HG03565 (cell line): ENCODE data around the gene EXOC3L1.

Experiments
- ATAC-seq: cut with Tn5 transposase; IDR thresholded peaks from one replicate; pipeline ENCODE4 v1.9.1; 2021; ENCODE audit warnings: mild to moderate bottlenecking, moderate library complexity; ENCODE audit not compliant: unreplicated experiment

EXOC3L1 gene, protein sequence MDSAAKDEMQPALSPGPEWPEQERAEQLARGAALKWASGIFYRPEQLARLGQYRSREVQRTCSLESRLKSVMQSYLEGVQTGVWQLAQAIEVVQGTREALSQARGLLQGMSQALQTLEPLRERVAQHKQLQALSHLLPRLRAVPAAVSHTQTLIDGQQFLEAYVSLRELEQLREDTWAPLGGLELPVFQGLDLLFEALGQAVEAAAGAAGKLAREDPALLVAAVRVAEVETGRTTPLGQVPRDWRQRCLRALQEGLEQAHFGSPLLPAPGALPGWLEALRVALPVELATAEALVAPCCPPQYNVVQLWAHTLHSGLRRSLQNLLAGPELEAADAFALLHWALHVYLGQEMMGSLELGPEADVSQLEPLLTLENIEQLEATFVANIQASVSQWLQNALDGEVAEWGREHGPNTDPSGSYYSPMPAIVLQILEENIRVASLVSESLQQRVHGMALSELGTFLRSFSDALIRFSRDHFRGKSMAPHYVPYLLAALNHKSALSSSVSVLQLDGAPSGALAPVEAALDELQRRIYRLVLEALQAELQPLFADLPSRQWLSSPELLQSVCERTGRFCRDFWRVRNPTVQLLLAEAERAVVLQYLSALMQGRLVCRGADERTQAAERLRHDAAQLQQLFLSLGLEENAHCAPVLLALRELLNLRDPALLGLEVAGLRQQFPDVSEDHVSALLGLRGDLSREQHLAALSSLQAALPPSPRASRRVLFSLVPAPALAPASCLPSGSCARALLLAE

DNA sequence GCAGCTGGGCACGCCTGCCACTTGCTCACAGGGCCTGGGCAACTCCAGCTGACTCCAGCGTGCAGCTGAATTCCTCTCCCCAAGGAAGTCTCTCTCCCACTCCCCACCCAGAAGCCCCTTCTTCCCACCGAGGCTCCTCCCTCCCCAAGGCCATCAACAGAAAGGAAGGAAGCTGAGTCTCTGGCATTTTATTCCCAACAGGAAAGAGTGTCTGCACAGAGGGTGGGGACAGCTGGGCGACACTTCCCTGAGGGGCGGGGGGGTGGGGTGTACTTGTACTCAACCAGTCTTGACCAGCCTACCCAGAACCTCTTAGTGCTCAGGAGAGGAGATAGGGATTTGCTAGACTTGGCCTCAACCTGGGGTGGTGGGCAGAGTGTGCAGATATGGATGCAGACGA is at the start of gene EXOC3L1:
Gene EXOC3L1 (minus strand): TSS at position 96 of the 400 bp plus-strand sequence. CDS start 460 bp downstream, outside the sequence.
- ATAC-seq, result no peak

DNA sequence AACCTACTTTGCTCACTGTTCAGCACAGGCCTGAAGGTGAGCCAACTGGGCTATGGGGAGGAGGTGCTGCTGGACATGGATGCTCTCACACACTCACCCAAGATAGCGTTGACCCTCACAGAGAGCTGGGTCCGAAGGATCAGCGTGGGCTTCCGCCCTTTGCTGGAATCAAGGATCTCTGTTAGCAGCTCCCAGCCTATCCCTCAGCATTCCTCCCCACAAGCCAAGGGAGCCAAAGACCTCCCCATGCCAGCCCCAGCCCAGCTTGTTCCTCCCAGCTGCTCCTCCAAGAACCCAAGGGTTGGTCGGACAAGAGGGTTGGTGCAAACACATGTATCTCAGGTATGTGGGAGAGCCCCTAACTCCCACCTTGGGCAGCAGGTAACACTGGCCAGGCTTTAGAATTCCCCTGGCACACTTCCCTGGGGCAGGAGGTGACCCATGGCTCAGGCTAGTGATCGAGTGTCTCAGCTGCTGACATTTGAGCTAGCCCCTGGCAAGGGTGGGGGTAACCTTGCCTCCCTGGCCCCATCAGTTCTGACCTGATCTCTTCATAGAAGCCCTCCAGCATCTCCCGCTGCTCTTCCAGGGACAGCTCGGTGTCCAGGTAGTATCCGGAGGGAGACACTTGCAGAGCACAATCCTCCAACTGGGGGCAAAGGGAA is 49.0 kb upstream of the EXOC3L1 start:
- ATAC-seq, result no peak

- no peak for ATAC-seq
Observed at GRCh38 chr16:67238278-67238575, 48.3 kb upstream of the EXOC3L1 start.

DNA sequence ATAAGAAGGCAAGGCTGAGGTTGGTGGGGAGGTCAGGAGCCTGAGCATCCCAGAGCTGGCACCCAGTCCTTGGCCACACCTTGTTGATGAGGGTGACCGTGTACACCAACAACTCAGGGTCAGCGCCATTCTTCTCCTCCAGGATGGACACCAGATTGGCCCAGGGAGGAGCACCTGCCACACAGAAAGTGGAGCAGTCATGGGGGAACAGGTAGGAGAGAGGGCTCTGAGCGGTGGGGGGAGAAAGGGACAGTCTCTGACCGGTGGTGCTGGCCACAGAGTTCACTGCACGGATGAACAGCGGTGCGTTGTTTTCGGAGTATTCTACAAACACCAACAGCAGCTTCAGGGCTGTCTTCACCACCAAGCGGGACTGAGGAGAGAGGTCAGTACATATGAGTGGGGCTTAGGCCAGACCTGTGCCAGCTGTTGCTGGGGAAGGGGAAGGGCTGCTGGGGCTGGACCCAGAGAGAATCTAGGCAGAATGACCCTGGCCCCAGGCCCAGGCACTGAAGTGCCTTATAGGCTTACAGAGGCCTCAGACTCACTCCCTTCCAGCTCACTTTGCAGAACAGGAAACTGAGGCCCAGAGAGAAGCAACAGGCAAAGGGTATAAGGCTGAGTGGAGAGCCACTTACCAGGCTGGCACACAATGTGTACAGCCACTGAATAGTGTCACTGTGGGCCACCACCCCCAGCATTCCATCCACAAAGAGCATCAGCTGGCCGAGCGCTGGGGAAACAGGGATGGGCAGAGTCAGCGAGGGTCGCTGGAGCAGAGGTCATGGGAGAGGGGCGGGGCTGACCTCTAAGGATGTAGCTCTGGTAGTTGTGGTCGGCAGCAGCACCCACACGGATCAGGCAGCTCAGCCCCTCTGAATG is 47.7 kb upstream of the EXOC3L1 start:
- ATAC-seq, result no peak

GRCh38 chr16:67236563-67237395 is 46.8 kb upstream of the EXOC3L1 start:
- ATAC-seq, result no peak

- ATAC-seq, result no peak
Observed at GRCh38 chr16:67235816-67236562, 46.1 kb upstream of the EXOC3L1 start.

- no peak for ATAC-seq
Observed at GRCh38 chr16:67234180-67234597, 44.3 kb upstream of the EXOC3L1 start.

DNA sequence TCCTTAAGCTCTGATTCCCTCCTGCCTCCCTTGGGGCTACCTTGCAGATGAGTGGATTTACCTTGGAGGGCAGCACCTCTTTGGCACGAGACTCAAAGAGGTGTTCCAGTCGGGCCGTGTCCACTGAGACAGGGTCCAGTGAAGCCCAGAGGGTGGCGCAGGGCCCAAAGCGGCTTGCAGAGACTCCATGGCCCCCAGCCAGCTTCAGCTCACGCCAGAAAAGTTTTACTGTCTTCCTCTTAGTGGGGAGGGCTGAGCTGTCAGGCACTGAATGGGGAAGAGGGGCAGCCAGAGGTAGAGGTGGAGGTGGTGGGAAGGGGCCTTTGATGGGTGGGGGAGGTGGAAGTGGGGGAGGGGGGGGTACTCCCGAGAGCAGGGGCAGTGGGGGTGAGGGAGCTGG is 43.7 kb upstream of the EXOC3L1 start:
- ATAC-seq, result no peak

DNA sequence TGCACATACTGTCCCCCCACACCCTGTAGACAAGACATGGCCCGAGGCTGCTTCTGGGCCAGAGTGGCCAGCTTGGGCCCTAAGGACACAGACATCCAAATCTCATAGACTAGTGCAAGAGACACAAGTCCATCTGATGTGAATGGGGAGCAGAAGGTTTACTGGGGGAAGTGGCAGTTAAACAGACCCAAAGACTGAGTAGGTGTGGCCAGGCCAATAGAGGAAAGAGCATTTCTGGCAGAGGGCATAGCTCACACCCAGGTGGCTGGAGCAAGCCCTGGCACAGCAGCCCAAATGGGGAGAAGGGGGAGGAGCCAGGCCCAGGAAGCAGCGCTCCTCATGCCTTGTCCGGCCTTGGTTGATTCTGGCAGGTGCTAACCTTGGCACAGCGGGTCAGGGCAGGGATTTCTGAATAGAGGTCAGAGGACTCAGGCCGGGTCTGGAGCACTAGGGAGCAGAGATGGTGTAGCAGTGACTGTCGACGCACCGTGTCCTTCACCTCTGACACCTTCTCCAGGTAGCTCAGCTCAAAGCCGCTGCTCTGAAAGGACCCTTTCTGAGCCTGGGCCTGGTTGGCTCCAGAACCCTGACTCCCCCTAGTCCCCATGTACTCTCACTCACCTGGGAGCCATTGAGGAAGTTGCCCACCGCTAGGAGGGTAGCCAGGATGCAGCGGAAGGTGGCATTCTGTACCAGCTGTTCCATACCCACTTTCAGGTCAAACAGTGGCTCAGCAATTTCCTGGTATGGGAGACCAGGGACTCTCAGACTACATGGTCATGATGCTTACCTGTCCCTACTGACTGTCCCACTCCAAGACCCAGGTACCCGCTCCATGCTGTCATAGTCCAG is 41.1 kb upstream of the EXOC3L1 start:
- ATAC-seq, result no peak

- ATAC-seq, result no peak
Observed at GRCh38 chr16:67229906-67230808, 40.2 kb upstream of the EXOC3L1 start.

DNA sequence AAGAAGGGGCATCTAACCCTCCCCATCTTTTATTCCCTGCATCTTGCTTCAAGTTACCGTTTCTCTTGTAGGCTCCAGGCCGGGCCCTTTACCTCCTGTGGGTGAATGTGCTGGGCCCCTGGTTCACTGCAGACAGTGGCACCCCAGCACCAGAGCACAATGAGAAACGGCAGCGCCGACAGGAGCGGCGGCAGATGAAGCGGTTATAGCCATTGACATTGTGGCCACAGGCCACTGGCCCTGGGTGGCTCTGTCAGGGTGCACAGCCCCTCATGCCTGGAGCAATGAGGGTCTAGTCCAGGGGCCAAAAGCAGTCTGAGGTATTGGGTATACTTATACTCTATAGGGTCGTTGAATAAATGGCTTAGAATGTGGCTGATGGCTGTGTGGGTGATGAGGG is 39.0 kb upstream of the EXOC3L1 start:
- no peak for ATAC-seq

GRCh38 chr16:67228034-67228785 is 38.3 kb upstream of the EXOC3L1 start:
- no peak for ATAC-seq

- no peak for ATAC-seq
Observed at GRCh38 chr16:67227567-67227921, 37.6 kb upstream of the EXOC3L1 start.

GRCh38 chr16:67226804-67227566 is 37.0 kb upstream of the EXOC3L1 start, which contains the start of gene TMEM208:
Gene TMEM208, plus strand, starts transcription at chr16:67227130. Its CDS starts 89 bp downstream, at chr16:67227219.
- ATAC-seq, result peak; percentile 92

- no peak for ATAC-seq
Observed at GRCh38 chr16:67226295-67226803, 36.4 kb upstream of the EXOC3L1 start.

DNA sequence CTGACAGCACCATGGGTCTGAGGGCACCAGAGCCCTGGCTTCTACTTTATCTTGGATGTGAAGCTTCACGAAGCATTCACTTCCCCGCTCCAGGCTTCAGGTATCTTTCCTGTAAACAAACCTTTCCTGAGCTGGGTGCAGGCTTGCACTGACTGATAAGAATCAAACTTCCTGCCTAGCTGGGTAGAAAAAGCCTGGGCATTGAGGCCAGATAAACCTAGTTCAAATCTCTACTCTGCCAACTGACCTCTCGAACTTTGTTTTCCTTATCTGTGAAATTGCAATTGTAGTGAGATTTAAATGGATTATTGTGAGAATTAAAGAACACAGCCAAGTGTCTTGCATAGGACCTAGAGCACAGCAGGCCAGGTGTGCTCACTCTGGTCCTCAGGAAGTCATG is 34.1 kb upstream of the EXOC3L1 start:
- no peak for ATAC-seq
